CD4-positive, alpha-beta T cell (primary cell): Measurements from ENCODE around the gene STK38L. TPM values are rescaled to one million over a fixed set of nuclear protein-coding genes. Genes with fewer than 3 reads are reported as not detected.

Experiments used
- ATAC-seq: fragments of 200-7000 bp; cut with Tn5 transposase; one replicate; pipeline ENCODE4 v1.10.0; 2022; ENCODE audit warnings: mild to moderate bottlenecking; ENCODE audit not compliant: poor library complexity
- CTCF ChIA-PET: fragments of 350-600 bp; sonication (Branson Sonifier 250); formaldehyde crosslinking; loops from one replicate; lab custom pipeline; 2021; ENCODE audit warnings: antibody characterized with exemption, inconsistent platforms; lab: Charles Lee
- POLR2A ChIA-PET: fragments of 350-600 bp; sonication (Branson Sonifier 250); formaldehyde crosslinking; loops from one replicate; lab custom pipeline; 2021; ENCODE audit warnings: antibody characterized with exemption, inconsistent platforms; lab: Charles Lee
- DNase-seq, 14 experiments: peaks; one replicate each; pipeline ENCODE4 v3.0.0-alpha.2; 2013 to 2020; ENCODE audit warnings: mixed read lengths in 2 of 14
- H3K27ac ChIP-seq, 2 donors: one replicate each; pipeline versions ENCODE4 v1.5.1 to v1.7.0; 2013; ENCODE audit warnings: low read length in 2 of 2, low read depth in 1 of 2, mild to moderate bottlenecking in 1 of 2
- H3K27me3 ChIP-seq, 2 experiments: 1 replicate in 1 of 2; 2 replicates in 1 of 2; pipeline versions ENCODE4 v1.6.1 to v1.7.0; 2013; ENCODE audit warnings: low read length in 2 of 2, control low read depth in 1 of 2, mild to moderate bottlenecking in 1 of 2, moderate library complexity in 1 of 2; ENCODE audit not compliant: insufficient read depth in 2 of 2, control insufficient read depth in 1 of 2
- H3K36me3 ChIP-seq: one replicate; pipeline ENCODE4 v1.6.1; 2013; ENCODE audit warnings: low read length, control low read depth; ENCODE audit not compliant: insufficient read depth
- H3K4me1 ChIP-seq: one replicate; pipeline ENCODE4 v1.6.1; 2013; ENCODE audit warnings: low read length, control low read depth; ENCODE audit not compliant: insufficient read depth
- H3K4me3 ChIP-seq: one replicate; pipeline ENCODE4 v1.5.1; 2013; ENCODE audit warnings: mild to moderate bottlenecking, low read length, moderate library complexity
- H3K9me3 ChIP-seq, 2 experiments: 1 replicate in 1 of 2; 2 replicates in 1 of 2; pipeline versions ENCODE4 v1.6.1 to v1.7.0; 2013; ENCODE audit warnings: low read length in 2 of 2, mild to moderate bottlenecking in 2 of 2, control low read depth in 1 of 2, moderate library complexity in 1 of 2; ENCODE audit not compliant: control insufficient read depth in 1 of 2, insufficient read depth in 1 of 2
- H3K27ac Mint-ChIP-seq: one replicate; pipeline ENCODE4 v1.8.0; 2020; ENCODE audit warnings: mixed read lengths
- H3K27me3 Mint-ChIP-seq: one replicate; pipeline ENCODE4 v1.8.0; 2021; ENCODE audit warnings: mixed read lengths
- H3K36me3 Mint-ChIP-seq: one replicate; pipeline ENCODE4 v1.8.0; 2021; ENCODE audit warnings: low read depth, mixed read lengths
- H3K4me1 Mint-ChIP-seq: one replicate; pipeline ENCODE4 v1.8.0; 2021; ENCODE audit warnings: low read depth, mixed read lengths
- H3K4me3 Mint-ChIP-seq: one replicate; pipeline ENCODE4 v1.8.0; 2020; ENCODE audit warnings: mild to moderate bottlenecking, mixed read lengths
- H3K9me3 Mint-ChIP-seq: one replicate; pipeline ENCODE4 v1.8.0; 2020; ENCODE audit warnings: mixed read lengths
- CTCF ChIP-seq: fragments of 200-600 bp; IDR thresholded peaks from one replicate; pipeline ENCODE4 v1.8.0; 2022; ENCODE audit warnings: antibody characterized with exemption, mild to moderate bottlenecking
- intact Hi-C, 2 experiments: fragments of 100-400 bp; cut with DNase I in 1 of 2; cut with micrococcal nuclease in 1 of 2; formaldehyde crosslinking; loops; one replicate each; pipeline versions ENCODE4 v1.15.1 to v1.9.0; 2023 to 2025; cut with DNase I, micrococcal nuclease
- total RNA-seq, 174 experiments: library from RNA in 2 of 174; stranded (reverse) in 2 of 174; gene quantifications; one replicate each; pipeline ENCODE4 v1.2.3 and lab custom pipeline; 2021 to 2026

Gene STK38L
- total RNA-seq, 2 experiments from 2014 or later = 18.3 to 21.0 TPM

- Histone ChIP-seq H3K9me3 (no peaks in the 10 kb centered on the region), H3K27me3 (no peaks in the 10 kb centered on the region), H3K4me1 (no peaks in the 10 kb centered on the region), H3K36me3 (no peaks in the 10 kb centered on the region), H3K27ac (no peak overlapping the region), H3K4me3 (no peak overlapping the region)
- CTCF ChIA-PET = no interaction called here
- TF ChIP-seq CTCF = no peak
- intact Hi-C loops = no loop called here
- POLR2A ChIA-PET = no interaction called here
- no peak for ATAC-seq
- no peak for DNase-seq
- Mint-ChIP-seq H3K9me3 (no peaks in the 10 kb centered on the region), H3K4me1 (no peaks in the 10 kb centered on the region), H3K4me3 (no peak overlapping the region), H3K36me3 (no peaks in the 10 kb centered on the region), H3K27ac (no peak overlapping the region), H3K27me3 (peaks cover 18% of the 10 kb centered on the region)
Observed at GRCh38 chr12:27355486-27355885, 111.4 kb downstream of the STK38L start.

GRCh38 chr12:27355979-27356378, 111.9 kb downstream of the STK38L start:
- Mint-ChIP-seq H3K9me3 (no peaks in the 10 kb centered on the region), H3K4me3 (no peak overlapping the region), H3K27ac (no peak overlapping the region), H3K27me3 (peaks cover 18% of the 10 kb centered on the region), H3K4me1 (no peaks in the 10 kb centered on the region), H3K36me3 (no peaks in the 10 kb centered on the region)
- DNase-seq (no peak), ATAC-seq (no peak)
- no peak for TF ChIP-seq CTCF
- intact Hi-C loops = no loop called here
- POLR2A ChIA-PET = no interaction called here
- Histone ChIP-seq H3K27ac (no peak overlapping the region), H3K9me3 (no peaks in the 10 kb centered on the region), H3K4me1 (no peaks in the 10 kb centered on the region), H3K36me3 (no peaks in the 10 kb centered on the region), H3K4me3 (no peak overlapping the region), H3K27me3 (no peaks in the 10 kb centered on the region)
- CTCF ChIA-PET = no interaction called here

- ATAC-seq (no peak), DNase-seq (no peak)
- no peak overlapping the region for H3K27ac ChIP-seq
- H3K36me3 Mint-ChIP-seq = no peaks in the 10 kb centered on the region
- H3K4me1 Mint-ChIP-seq = no peaks in the 10 kb centered on the region
- no peaks in the 10 kb centered on the region for H3K4me1 ChIP-seq
- no peaks in the 10 kb centered on the region for H3K9me3 ChIP-seq
- ChIA-PET POLR2A (interaction anchor here (0.6 kb wide), 1 partner anchor 56 kb away, joined by 3 read pairs; no protein-coding TSS in a partner anchor), CTCF (no interaction called here)
- H3K27me3 Mint-ChIP-seq = peaks cover 13% of the 10 kb centered on the region
- no peak overlapping the region for H3K4me3 Mint-ChIP-seq
- no peaks in the 10 kb centered on the region for H3K36me3 ChIP-seq
- H3K27ac Mint-ChIP-seq = no peak overlapping the region
- intact Hi-C loops = no loop called here
- TF ChIP-seq CTCF = no peak
- no peaks in the 10 kb centered on the region for H3K27me3 ChIP-seq
- H3K9me3 Mint-ChIP-seq = peaks cover 2% of the 10 kb centered on the region
- H3K4me3 ChIP-seq = no peak overlapping the region
Observed at GRCh38 chr12:27359578-27360340, 115.7 kb downstream of the STK38L start.
